Measurements from ENCODE around the gene PYGM.

GRCh38 chr11:64723907-64724862, 35.6 kb downstream of the PYGM start:
- TF ChIP-seq, protein P1, sequence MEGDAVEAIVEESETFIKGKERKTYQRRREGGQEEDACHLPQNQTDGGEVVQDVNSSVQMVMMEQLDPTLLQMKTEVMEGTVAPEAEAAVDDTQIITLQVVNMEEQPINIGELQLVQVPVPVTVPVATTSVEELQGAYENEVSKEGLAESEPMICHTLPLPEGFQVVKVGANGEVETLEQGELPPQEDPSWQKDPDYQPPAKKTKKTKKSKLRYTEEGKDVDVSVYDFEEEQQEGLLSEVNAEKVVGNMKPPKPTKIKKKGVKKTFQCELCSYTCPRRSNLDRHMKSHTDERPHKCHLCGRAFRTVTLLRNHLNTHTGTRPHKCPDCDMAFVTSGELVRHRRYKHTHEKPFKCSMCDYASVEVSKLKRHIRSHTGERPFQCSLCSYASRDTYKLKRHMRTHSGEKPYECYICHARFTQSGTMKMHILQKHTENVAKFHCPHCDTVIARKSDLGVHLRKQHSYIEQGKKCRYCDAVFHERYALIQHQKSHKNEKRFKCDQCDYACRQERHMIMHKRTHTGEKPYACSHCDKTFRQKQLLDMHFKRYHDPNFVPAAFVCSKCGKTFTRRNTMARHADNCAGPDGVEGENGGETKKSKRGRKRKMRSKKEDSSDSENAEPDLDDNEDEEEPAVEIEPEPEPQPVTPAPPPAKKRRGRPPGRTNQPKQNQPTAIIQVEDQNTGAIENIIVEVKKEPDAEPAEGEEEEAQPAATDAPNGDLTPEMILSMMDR (IDR thresholded peaks at IDR 0.05; ENCODE audit: insufficient read depth, low read length), result no peak
- no peak for TF ChIP-seq GABPA (IDR thresholded peaks at IDR 0.05; ENCODE audit: low read depth)
- TF ChIP-seq POLR2AphosphoS5 (IDR thresholded peaks at IDR 0.05; ENCODE audit: low read depth), result peak; percentile 16; the same call in 1 of the 2 replicates

All from HL-60 (cell line).